K562 (cell line): ENCODE results near the gene PARD6B. TPM values are rescaled to one million over a fixed set of nuclear protein-coding genes. Genes with fewer than 3 reads are reported as not detected.
A peak's percentile ranks its signal among the peaks of the same experiment; 100 is the strongest.
"Not testable (repeated sequence)": the region's sequence is repeated elsewhere in the genome, so short reads cannot be mapped to it uniquely, and the experiment has no call there.

Experiments used
- ARID1B ChIP-seq: fragments of 450-650 bp; IDR thresholded peaks from 2 replicates; pipeline ENCODE4 v1.6.1; 2016; ENCODE audit warnings: antibody characterized with exemption, mild to moderate bottlenecking, inconsistent platforms
- CBFA2T3 ChIP-seq: fragments of 450-650 bp; IDR thresholded peaks from 2 replicates; pipeline ENCODE4 v1.6.1; 2017
- CXXC5 ChIP-seq: fragments of 250-450 bp; sonication (Bioruptor Pico); IDR thresholded peaks from 2 replicates; pipeline ENCODE4 v1.8.0; 2022; ENCODE audit warnings: inconsistent platforms, mild to moderate bottlenecking, moderate library complexity
- DPF2 ChIP-seq: fragments of 450-650 bp; IDR thresholded peaks from 2 replicates; pipeline ENCODE4 v1.6.1; 2016
- EHMT2 ChIP-seq: fragments of 450-650 bp; IDR thresholded peaks from 2 replicates; pipeline ENCODE4 v1.6.1; 2018; ENCODE audit warnings: antibody characterized with exemption
- FOXM1 ChIP-seq, 2 experiments: fragments of 450-650 bp in 1 of 2; sonication (generic) in 1 of 2; formaldehyde crosslinking in 1 of 2; IDR thresholded peaks; 2 replicates each; pipeline versions ENCODE4 v1.6.1 to v1.9.0; 2017 to 2022; ENCODE audit warnings: low read depth in 2 of 2, mild to moderate bottlenecking in 2 of 2, missing genetic modification reagents in 1 of 2, moderate library complexity in 1 of 2
- HDAC1 ChIP-seq, 2 experiments: fragments of 450-650 bp; IDR thresholded peaks; 2 replicates each; pipeline ENCODE4 v1.6.1; 2016 to 2017; ENCODE audit warnings: inconsistent platforms in 1 of 2, mild to moderate bottlenecking in 1 of 2, moderate library complexity in 1 of 2
- KDM1A ChIP-seq, 2 experiments: fragments of 450-650 bp; IDR thresholded peaks; 2 replicates each; pipeline ENCODE4 v1.6.1; 2016; ENCODE audit warnings: mild to moderate bottlenecking in 2 of 2
- OTX1 ChIP-seq: fragments of 450-650 bp; formaldehyde crosslinking; IDR thresholded peaks from 2 replicates; pipeline ENCODE4 v1.4.0; 2022; ENCODE audit warnings: mild to moderate bottlenecking
- SMAD4 ChIP-seq: fragments of 250-450 bp; sonication (Bioruptor Pico); conservative IDR thresholded peaks from 2 replicates; pipeline ENCODE4 v1.8.0; 2021; ENCODE audit warnings: inconsistent platforms, mild to moderate bottlenecking, moderate library complexity
- polyA plus RNA-seq, 8 experiments: library from polyadenylated mRNA; depleted of rRNA in 4 of 8; stranded (reverse) in 5 of 8; unstranded in 3 of 8; fragments of >200 nt; fragmentation: Nextera tagmentation in 2 of 8; fragmentation: Illumina TruSeq in 1 of 8; extraction: Ambion mirVana in 2 of 8; extraction: Trizol in 1 of 8; gene quantifications; 2 replicates each; pipeline versions ENCODE4 v1.2.1 to v1.2.3, GENCODE V29; 2011 to 2014; ENCODE audit warnings: inconsistent platforms in 1 of 8, missing spikeins in 1 of 8
- total RNA-seq, 7 experiments: library from RNA; depleted of rRNA in 6 of 7; stranded (reverse); fragments of >200 nt in 6 of 7; fragmentation: Illumina TruSeq in 2 of 7; extraction: Trizol in 2 of 7; gene quantifications; 2 replicates each; pipeline versions ENCODE4 v1.2.1 to v1.2.3, GENCODE V29; 2011 to 2021; ENCODE audit warnings: low replicate concordance in 1 of 7
- TF ChIP-seq, protein P1 (sequence below), 2 experiments: fragments of 450-650 bp; IDR thresholded peaks; 2 replicates each; pipeline ENCODE4 v1.6.1; 2016; ENCODE audit warnings: mild to moderate bottlenecking in 2 of 2, borderline replicate concordance in 1 of 2, low read depth in 1 of 2, moderate library complexity in 1 of 2
- TF ChIP-seq, protein P2 (sequence below): fragments of 450-650 bp; formaldehyde crosslinking; IDR thresholded peaks from 2 replicates; pipeline ENCODE4 v1.4.0; 2022; ENCODE audit warnings: missing genetic modification characterization
- TF ChIP-seq, protein P3 (sequence below), 2 experiments: fragments of 450-650 bp in 1 of 2; IDR thresholded peaks; 2 replicates each; pipeline ENCODE4 v1.6.1; 2011 to 2017; ENCODE audit warnings: low read depth in 2 of 2, antibody characterized with exemption in 1 of 2, borderline replicate concordance in 1 of 2, low read length in 1 of 2, mild to moderate bottlenecking in 1 of 2, mixed read lengths in 1 of 2; ENCODE audit not compliant: control insufficient read depth in 1 of 2

Gene PARD6B
- total and polyA plus RNA-seq, 9 of the 15 experiments (the other 6 are each of a cell fraction or from before 2014, with no cell fraction given) = 1.7 to 12.3 (median 5.5) TPM

DNA sequence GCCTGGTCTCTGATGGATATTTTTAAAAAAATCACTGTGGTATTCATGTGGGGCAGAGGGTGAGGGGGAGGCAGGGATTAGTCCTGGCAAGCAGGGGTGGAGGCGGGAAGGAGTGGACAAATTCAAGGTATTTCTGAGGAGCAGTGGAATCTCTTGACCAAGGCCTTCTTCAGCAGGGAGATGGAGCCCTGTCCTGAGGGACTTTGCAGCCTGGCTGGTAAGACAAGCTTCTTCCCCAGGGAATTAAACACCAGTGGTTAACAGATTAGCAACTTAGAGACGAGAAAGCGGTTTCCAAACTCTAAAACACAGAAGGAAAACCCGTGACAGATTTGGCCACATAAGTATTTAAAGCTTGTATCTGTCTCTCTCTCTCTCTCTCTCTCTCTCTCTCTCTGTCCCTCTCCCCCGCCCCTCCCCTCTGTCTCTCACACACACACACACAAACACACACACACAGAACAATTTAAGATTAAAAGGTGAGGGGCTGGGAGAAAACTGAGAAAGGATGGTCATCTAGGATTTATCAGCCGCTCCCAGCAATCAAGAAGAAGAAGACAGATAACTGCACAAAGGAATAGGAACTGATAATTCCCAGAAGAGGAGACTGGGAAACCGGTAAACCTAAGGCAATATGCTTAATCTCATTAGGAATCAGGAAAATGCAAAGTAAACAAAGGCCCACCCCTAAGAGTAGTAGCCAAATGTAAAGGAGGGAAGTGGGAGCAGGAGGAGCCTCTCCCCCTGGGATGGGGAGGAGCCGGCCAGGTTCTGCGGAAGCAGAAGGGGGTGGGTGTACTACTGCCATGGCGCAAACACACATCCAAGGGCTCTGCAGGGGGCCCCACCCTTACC is 35.8 kb downstream of the PARD6B start (continued):
- TF ChIP-seq, protein P1, sequence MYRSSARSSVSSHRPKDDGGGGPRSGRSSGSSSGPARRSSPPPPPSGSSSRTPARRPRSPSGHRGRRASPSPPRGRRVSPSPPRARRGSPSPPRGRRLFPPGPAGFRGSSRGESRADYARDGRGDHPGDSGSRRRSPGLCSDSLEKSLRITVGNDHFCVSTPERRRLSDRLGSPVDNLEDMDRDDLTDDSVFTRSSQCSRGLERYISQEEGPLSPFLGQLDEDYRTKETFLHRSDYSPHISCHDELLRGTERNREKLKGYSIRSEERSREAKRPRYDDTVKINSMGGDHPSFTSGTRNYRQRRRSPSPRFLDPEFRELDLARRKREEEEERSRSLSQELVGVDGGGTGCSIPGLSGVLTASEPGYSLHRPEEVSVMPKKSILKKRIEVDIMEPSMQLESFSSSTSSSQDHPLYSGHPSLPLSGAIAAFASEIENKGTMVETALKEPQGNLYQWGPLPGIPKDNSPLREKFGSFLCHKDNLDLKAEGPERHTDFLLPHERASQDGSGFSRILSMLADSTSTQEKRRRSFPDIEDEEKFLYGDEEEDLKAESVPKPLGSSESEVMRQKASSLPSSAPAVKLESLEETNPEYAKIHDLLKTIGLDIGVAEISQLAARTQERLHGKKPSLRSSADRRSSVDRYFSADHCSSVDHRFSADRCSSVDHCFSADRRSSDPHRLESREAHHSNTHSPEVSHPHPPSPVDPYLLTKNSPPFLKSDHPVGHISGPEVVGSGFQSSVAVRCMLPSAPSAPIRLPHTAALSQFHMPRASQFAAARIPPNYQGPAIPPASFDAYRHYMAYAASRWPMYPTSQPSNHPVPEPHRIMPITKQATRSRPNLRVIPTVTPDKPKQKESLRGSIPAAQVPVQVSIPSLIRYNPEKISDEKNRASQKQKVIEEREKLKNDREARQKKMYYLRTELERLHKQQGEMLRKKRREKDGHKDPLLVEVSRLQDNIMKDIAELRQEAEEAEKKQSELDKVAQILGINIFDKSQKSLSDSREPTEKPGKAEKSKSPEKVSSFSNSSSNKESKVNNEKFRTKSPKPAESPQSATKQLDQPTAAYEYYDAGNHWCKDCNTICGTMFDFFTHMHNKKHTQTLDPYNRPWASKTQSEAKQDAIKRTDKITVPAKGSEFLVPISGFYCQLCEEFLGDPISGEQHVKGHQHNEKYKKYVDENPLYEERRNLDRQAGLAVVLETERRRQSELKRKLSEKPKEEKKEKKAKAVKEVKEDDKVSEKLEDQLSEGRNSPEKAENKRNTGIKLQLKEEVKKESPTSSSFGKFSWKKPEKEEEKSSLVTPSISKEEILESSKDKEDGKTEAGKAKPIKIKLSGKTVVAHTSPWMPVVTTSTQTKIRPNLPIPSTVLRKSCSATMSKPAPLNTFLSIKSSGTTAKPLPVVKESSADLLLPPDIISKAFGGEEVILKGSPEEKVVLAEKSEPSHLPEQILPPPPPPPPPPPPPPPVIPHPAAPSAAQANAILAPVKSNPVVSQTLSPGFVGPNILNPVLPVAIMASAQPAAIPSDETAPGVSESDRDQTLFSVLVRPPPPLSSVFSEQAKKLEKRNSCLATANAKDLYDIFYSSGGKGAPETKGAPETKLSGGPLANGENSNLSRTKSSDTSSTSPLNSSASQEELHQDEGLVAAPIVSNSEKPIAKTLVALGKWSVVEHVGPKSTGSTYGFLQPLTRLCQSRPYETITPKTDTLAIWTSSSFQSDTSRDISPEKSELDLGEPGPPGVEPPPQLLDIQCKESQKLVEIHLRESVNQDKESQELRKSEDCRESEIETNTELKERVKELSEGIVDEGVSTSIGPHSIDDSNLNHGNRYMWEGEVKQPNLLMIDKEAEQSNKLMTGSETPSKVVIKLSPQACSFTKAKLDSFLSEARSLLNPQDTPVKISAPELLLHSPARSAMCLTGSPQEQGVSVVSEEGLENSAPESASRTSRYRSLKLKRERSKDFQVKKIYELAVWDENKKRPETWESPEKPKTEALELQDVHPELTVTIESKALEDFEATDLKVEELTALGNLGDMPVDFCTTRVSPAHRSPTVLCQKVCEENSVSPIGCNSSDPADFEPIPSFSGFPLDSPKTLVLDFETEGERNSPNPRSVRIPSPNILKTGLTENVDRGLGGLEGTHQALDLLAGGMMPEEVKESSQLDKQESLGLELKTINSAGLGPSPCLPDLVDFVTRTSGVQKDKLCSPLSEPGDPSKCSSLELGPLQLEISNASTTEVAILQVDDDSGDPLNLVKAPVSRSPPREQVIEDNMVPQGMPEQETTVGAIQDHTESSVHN (IDR thresholded peaks at IDR 0.05; ENCODE audit: borderline replicate concordance in 1 of 2, low read depth in 1 of 2) = 0 out of 4 replicates have a peak, but pooled peaks of 1 of the 2 experiments have one; percentile 25
- TF ChIP-seq OTX1 (CRISPR knock-in tag) = peak; percentile 71; the same call in 1 of the 2 replicates
- peak; percentile 72 for TF ChIP-seq DPF2
- TF ChIP-seq SMAD4 = 0 out of 2 replicates have a peak, but pooled peaks have one; percentile 23
- TF ChIP-seq CBFA2T3 = peak; percentile 70
- 0 out of 2 replicates have a peak, but pooled peaks have one; percentile 27 for TF ChIP-seq EHMT2
- TF ChIP-seq, protein P2, sequence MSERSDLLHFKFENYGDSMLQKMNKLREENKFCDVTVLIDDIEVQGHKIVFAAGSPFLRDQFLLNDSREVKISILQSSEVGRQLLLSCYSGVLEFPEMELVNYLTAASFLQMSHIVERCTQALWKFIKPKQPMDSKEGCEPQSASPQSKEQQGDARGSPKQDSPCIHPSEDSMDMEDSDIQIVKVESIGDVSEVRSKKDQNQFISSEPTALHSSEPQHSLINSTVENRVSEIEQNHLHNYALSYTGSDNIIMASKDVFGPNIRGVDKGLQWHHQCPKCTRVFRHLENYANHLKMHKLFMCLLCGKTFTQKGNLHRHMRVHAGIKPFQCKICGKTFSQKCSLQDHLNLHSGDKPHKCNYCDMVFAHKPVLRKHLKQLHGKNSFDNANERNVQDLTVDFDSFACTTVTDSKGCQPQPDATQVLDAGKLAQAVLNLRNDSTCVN = peak; percentile 70; the same call in 1 of the 2 replicates
- peak; percentile 80 for TF ChIP-seq ARID1B
- TF ChIP-seq CXXC5 (CRISPR knock-in tag) = 0 out of 2 replicates have a peak, but pooled peaks have one; percentile 16
- peak in 1 of 2 experiments; percentile 68; a peak in 1 of 4 replicates for TF ChIP-seq HDAC1 (IDR thresholded peaks at IDR 0.05)
- TF ChIP-seq, protein P3, sequence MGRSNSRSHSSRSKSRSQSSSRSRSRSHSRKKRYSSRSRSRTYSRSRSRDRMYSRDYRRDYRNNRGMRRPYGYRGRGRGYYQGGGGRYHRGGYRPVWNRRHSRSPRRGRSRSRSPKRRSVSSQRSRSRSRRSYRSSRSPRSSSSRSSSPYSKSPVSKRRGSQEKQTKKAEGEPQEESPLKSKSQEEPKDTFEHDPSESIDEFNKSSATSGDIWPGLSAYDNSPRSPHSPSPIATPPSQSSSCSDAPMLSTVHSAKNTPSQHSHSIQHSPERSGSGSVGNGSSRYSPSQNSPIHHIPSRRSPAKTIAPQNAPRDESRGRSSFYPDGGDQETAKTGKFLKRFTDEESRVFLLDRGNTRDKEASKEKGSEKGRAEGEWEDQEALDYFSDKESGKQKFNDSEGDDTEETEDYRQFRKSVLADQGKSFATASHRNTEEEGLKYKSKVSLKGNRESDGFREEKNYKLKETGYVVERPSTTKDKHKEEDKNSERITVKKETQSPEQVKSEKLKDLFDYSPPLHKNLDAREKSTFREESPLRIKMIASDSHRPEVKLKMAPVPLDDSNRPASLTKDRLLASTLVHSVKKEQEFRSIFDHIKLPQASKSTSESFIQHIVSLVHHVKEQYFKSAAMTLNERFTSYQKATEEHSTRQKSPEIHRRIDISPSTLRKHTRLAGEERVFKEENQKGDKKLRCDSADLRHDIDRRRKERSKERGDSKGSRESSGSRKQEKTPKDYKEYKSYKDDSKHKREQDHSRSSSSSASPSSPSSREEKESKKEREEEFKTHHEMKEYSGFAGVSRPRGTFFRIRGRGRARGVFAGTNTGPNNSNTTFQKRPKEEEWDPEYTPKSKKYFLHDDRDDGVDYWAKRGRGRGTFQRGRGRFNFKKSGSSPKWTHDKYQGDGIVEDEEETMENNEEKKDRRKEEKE (IDR thresholded peaks at IDR 0.05; ENCODE audit: borderline replicate concordance in 1 of 2, control insufficient read depth in 1 of 2, low read depth in 2 of 2, low read length in 1 of 2) = peak in 1 of 2 experiments; percentile 71; a peak in 2 of 4 replicates
- peak; percentile 50 to 74; a peak in 3 of 4 replicates for TF ChIP-seq KDM1A (IDR thresholded peaks at IDR 0.05)
- peak; percentile 34; the same call in 1 of the 2 replicates for TF ChIP-seq FOXM1 (IDR thresholded peaks at IDR 0.05; ENCODE audit: low read depth)
- not testable (repeated sequence) for TF ChIP-seq FOXM1 (CRISPR knock-in tag; IDR thresholded peaks at IDR 0.05; ENCODE audit: low read depth)
